Kidney tubule cell (primary cell): ENCODE results near the gene PIH1D1.
A peak's percentile ranks its signal among the peaks of the same experiment; 100 is the strongest.
"Not testable (repeated sequence)": the region's sequence is repeated elsewhere in the genome, so short reads cannot be mapped to it uniquely, and the experiment has no call there.

Source experiments
- DNase-seq: peaks from one replicate; pipeline ENCODE4 v3.0.0-alpha.2; 2018; ENCODE audit warnings: low spot score

The PIH1D1 gene

GRCh38 chr19:49481020-49481683 is 29.5 kb upstream of the PIH1D1 start:
- DNase-seq: no peak

GRCh38 chr19:49479975-49480628 is 28.5 kb upstream of the PIH1D1 start:
- DNase-seq: no peak

GRCh38 chr19:49475995-49476880 is 24.6 kb upstream of the PIH1D1 start:
- DNase-seq: peak; percentile 49

- no peak for DNase-seq
Measured at GRCh38 chr19:49475191-49475917, 23.7 kb upstream of the PIH1D1 start.

GRCh38 chr19:49474542-49474924 is 22.9 kb upstream of the PIH1D1 start:
- no peak for DNase-seq

GRCh38 chr19:49473868-49474541 is 22.4 kb upstream of the PIH1D1 start, which contains the start of gene FLT3LG:
Gene FLT3LG (plus strand): TSS chr19:49474215. CDS start chr19:49474640, 425 bp downstream.
- peak; percentile 71 for DNase-seq

- not testable (repeated sequence) for DNase-seq
Measured at GRCh38 chr19:49473501-49473867, 21.9 kb upstream of the PIH1D1 start.

GRCh38 chr19:49472936-49473335 is 21.3 kb upstream of the PIH1D1 start:
- DNase-seq: no peak

GRCh38 chr19:49470615-49470978 is 19.0 kb upstream of the PIH1D1 start:
- no peak for DNase-seq

GRCh38 chr19:49469828-49470614 is 18.4 kb upstream of the PIH1D1 start:
- no peak for DNase-seq

GRCh38 chr19:49468746-49469447 is 17.3 kb upstream of the PIH1D1 start:
- DNase-seq: peak; percentile 10

- no peak for DNase-seq
Measured at GRCh38 chr19:49468199-49468598, 16.6 kb upstream of the PIH1D1 start.

GRCh38 chr19:49465371-49465770 is 13.8 kb upstream of the PIH1D1 start:
- DNase-seq: no peak

GRCh38 chr19:49463960-49464740 is 12.5 kb upstream of the PIH1D1 start:
- no peak for DNase-seq

GRCh38 chr19:49462492-49462891 is 10.9 kb upstream of the PIH1D1 start:
- DNase-seq: no peak

- DNase-seq: no peak
Measured at GRCh38 chr19:49461656-49462055, 10.0 kb upstream of the PIH1D1 start.

GRCh38 chr19:49461130-49461529 is 9.5 kb upstream of the PIH1D1 start:
- not testable (repeated sequence) for DNase-seq

GRCh38 chr19:49459388-49459787 is 7.8 kb upstream of the PIH1D1 start:
- no peak for DNase-seq

GRCh38 chr19:49458567-49458903 is 6.9 kb upstream of the PIH1D1 start:
- DNase-seq: no peak
